Measurements from ENCODE around the gene ATP6V0B.
A peak's percentile ranks its signal among the peaks of the same experiment; 100 is the strongest.

Gene ATP6V0B

GRCh38 chr1:43969746-43970466 lies 4.9 kb upstream of the ATP6V0B start, which contains the start of gene DPH2:
TSS of gene DPH2 (plus strand) at chr1:43970010. CDS start at chr1:43970176, 166 bp downstream.
- peak; percentile 94 for FAIRE-seq

- no peak for FAIRE-seq
These were observed 4.3 kb upstream of the ATP6V0B start for GRCh38 chr1:43970502-43970901.

GRCh38 chr1:43970911-43971310 lies 3.8 kb upstream of the ATP6V0B start:
- no peak for FAIRE-seq

DNA sequence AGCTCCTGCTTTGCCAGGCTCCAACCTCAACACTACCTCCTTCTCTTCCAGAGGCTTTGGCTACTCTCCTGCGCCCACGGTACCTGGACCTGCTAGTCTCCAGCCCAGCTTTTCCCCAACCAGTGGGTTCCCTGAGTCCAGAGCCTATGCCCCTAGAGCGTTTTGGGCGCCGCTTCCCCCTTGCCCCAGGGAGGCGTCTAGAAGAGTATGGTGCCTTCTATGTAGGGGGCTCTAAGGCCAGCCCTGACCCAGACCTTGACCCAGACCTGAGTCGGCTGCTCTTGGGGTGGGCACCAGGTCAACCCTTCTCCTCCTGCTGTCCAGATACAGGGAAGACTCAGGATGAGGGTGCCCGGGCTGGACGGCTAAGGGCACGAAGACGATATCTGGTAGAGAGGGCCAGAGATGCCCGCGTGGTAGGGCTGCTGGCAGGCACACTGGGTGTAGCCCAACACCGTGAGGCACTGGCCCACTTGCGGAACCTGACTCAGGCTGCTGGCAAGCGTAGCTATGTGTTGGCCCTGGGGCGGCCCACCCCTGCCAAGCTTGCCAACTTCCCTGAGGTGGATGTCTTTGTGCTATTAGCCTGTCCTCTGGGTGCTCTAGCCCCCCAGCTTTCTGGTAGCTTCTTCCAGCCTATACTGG lies 3.3 kb upstream of the ATP6V0B start:
- no peak for FAIRE-seq

- no peak for FAIRE-seq
These were observed 748 bp upstream of the ATP6V0B start for GRCh38 chr1:43973981-43974442.

DNA sequence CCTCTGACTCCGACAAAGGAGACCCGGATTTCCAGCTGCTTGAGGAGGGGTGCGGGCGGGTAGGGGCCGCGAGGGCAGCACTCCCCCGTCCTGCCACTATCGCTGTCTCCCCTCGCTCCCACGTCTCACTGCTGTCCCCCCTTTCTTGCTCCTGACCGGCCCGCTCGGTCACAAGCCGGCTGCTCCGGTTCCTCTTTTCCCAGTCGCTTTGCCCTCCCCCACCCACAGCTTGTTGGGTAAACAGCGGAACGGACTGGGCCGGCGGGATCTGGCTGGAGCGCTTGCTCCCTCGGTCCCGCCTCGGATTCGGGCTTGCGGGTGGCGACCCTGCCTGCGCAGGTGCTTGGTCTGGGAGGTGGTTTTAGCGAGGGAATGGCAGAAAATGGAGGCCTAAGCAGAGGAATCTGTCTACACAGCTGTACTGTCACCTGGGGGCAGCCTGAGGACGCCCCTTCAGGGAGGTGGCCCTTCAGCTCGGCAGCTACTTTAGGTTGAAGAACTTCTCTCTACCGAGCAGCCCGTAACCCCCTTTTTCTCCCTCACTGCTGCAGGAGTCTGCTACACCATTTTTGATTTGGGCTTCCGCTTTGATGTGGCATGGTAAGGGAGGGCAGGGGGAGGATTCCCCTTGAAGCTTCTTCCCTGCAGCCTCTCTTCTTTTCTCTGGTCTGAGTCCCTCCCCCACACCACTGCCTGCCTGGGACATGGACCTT lies 645 bp downstream of the ATP6V0B start:
- FAIRE-seq: no peak

GRCh38 chr1:43976045-43976444 lies 1.3 kb downstream of the ATP6V0B start:
- FAIRE-seq: no peak

GRCh38 chr1:43976890-43977289 lies 2.1 kb downstream of the ATP6V0B start:
- FAIRE-seq: no peak

GRCh38 chr1:43977376-43978263 lies 2.9 kb downstream of the ATP6V0B start:
- FAIRE-seq: no peak

DNA sequence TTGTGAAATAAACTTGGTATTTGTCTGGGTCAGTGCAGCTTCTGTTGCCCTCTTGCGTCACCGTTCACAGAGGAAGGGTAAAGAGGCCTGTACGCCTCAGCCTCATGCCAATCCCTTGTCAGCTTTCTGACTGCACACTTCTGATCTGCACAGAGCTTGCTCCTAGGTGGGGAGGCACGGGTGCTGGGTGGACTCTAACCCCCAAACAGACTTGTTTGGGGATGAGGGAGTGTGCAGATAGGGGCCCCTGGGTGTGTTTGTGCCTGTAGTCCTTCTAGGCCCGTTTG lies 3.4 kb downstream of the ATP6V0B start:
- no peak for FAIRE-seq

DNA sequence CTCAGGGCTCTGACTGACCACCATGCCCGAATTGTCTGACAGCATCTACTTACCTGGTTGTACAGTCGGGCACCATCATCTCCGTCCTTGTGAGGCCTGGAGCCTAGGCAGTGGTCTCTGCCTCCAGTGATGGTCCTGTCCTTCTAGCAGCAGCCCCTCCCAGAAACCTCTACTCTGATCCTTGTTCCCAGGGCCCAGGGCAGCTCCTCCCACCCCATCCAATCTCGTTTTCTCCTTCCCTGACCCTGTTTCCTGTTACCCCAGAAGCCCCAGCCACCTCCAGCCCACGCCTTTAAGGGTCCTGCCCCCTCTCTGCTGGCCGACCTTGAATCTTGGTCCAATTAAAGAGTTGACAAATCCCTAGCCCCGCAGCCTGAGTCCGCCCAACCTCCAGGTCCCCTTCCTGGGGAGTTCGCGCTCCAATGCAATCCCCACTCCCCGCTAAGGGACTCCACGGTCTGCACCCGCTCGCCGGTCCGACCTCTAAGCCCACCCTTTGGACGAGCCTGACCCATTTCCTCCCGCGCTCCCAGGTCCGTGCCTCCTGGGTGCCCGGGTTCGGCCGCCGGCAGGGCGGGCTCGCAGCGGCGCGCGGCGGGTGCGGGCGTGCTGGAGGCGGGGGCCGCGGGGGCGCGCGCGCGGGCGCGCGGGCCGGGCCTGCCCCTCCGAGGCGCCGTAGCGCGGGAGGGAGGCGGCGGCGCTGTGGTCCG lies 3.9 kb downstream of the ATP6V0B start, which contains the start of gene B4GALT2:
TSS of gene B4GALT2 (plus strand) at position 660 of the 710 bp plus-strand sequence. CDS start 1,951 bp downstream, outside the sequence.
- no peak for FAIRE-seq

DNA sequence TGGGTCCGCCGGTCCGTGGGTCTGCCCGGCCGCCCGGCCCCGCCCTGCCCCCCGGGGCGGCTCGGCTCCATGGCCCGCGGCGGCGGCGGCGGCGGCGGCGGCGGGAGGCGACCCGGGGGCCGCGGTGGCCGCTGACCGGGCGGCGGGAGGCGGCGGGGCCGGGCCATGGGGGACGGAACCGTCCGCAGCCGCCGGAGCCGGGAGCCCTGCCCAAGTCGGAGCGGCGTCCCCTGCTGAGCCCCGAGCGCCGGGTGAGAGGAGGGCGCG lies 4.4 kb downstream of the ATP6V0B start:
- no peak for FAIRE-seq

DNA sequence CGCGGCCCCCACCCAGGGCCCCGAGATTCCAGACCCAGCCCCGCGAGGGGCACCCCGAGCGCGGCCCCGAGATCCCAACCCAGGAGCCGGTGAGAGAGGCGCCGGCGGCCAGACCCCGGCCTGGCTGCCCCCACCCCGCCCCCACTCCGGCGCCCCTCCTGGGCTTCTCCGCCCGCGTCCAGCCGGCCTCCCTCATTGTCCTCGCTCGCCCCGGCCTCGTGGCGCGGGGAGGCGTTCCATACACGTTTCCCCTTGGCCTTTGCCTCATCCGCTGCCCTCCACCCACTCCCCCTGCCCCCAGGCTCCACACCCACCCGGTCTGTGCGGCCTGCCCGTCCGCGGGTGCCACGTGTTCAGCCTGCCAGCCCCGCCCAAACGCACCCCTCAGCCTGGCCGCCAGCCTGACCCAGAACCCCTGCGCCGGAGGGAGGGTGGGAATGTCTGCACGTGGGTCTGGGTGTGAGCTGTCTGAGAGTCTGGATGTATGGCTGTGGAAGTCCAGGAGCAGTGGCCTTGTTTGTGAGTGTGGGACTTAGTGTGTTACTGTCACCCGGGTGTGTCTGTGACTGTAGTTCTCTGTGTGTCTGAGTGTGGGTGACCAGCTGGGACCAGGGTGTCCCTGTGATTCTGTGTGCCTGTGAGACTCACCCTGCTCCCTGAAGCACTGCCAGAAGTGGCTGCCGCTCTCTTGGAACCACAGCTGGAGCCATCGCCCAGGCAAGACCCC lies 4.9 kb downstream of the ATP6V0B start:
- no peak for FAIRE-seq

DNA sequence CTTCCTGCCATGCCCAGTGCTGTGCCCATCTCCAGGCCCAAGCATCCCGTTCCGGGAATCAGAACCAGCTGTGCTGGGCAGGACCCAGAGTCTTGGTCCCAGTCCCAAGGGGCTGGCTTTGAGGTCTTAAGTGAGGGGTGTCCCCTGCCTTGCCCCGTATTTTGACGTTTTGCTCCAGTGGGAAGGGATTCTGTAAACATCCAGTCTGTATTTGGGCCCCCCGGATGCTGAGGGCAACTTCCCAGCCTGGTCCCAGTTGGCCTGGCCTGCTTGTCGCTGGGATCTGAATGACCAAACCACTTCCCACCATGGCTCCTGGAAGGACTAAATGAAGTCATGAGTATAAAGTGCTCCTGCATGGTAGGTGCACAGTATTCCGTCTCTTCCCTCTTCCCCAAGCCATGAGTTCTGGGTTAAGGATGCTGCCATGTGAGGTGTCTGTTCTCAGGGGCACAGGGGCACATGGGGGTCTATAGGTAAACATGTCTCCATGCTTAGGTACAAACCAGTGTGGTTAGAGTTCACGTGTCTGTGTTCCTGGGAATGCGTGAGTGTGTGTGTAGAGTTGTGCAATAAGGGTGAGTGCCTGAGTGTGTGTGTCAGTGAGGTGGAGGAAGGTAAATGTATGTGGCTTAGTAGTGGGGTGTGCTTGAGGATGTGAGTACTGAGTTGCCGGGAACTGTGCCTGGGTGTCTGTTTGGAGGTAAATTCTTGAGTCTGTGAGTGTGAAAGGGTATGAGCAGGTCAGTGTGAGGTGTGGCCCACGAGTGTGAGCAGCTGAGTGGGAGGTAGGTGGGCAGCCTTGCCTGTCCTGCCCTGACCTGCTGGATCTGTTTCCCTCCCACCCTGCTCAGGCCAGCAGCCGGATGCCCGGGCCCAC lies 5.7 kb downstream of the ATP6V0B start:
- no peak for FAIRE-seq

DNA sequence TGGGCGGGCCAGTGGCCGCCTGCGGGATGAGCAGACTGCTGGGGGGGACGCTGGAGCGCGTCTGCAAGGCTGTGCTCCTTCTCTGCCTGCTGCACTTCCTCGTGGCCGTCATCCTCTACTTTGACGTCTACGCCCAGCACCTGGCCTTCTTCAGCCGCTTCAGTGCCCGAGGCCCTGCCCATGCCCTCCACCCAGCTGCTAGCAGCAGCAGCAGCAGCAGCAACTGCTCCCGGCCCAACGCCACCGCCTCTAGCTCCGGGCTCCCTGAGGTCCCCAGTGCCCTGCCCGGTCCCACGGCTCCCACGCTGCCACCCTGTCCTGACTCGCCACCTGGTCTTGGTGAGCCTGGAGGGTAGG lies 6.4 kb downstream of the ATP6V0B start:
- no peak for FAIRE-seq

DNA sequence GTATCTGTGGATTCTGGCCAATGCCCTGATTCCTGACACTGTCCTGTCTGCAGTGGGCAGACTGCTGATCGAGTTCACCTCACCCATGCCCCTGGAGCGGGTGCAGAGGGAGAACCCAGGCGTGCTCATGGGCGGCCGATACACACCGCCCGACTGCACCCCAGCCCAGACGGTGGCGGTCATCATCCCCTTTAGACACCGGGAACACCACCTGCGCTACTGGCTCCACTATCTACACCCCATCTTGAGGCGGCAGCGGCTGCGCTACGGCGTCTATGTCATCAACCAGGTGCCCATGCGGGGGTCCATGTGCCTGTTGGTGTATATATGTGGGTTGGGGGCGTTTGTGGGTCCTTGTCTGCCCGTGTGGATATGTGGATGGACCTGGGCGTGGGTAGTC lies 6.9 kb downstream of the ATP6V0B start:
- FAIRE-seq: no peak

- FAIRE-seq: no peak
These were observed 7.5 kb downstream of the ATP6V0B start for GRCh38 chr1:43982241-43982640.

DNA sequence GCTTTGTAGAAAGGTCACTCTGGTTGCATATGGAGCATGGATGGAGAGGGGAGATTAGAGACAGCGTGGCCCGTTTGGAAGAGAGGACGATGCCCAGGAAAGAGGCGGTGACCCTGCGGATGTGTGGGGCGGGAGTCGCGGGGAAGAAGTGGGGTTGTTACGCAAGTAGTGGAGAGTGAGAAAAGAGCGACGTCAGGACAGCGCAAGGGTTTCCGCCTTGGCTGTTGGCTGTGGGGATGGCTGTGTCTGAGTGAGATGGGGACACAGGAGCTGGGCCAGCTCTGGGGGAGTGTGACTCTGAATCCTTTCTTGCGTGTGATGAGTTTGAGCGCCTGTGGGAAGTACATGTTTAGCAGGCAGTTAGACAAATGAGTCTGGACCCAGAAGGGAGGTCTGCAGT lies 8.0 kb downstream of the ATP6V0B start:
- FAIRE-seq: no peak

- FAIRE-seq: no peak
These were observed 8.6 kb downstream of the ATP6V0B start for GRCh38 chr1:43983253-43983899.

- no peak for FAIRE-seq
These were observed 10.1 kb downstream of the ATP6V0B start for GRCh38 chr1:43984855-43985254.
